ENCODE results near the gene CAMLG.

- TF ChIP-seq IRF1 (CRISPR knock-in tag; IDR thresholded peaks at IDR 0.05; ENCODE audit: borderline replicate concordance), result no peak
- no peak for TF ChIP-seq FOXA1 (IDR thresholded peaks at IDR 0.05; ENCODE audit: borderline replicate concordance)
- no peak for TF ChIP-seq USF1 (CRISPR knock-in tag; IDR thresholded peaks at IDR 0.05)
- TF ChIP-seq CTCF (IDR thresholded peaks at IDR 0.05 in 2 of 3, conservative IDR thresholded peaks at IDR 0.05 in 1 of 3; ENCODE audit: insufficient read depth in 2 of 3, low read depth in 1 of 3, low read length in 3 of 3), result no peak
- TF ChIP-seq CEBPB (tag; IDR thresholded peaks at IDR 0.05), result 0 out of 2 replicates have a peak, but pooled peaks have one; percentile 42
- TF ChIP-seq REST (IDR thresholded peaks at IDR 0.05; ENCODE audit: borderline replicate concordance), result no peak
- no peak for TF ChIP-seq REST (CRISPR knock-in tag; IDR thresholded peaks at IDR 0.05; ENCODE audit: low read depth)
- no peak for TF ChIP-seq NFXL1 (CRISPR knock-in tag; IDR thresholded peaks at IDR 0.05)
- no peak for TF ChIP-seq PHF8 (IDR thresholded peaks at IDR 0.05; ENCODE audit: borderline replicate concordance, low read length)
- TF ChIP-seq ZNF274 (IDR thresholded peaks at IDR 0.05; ENCODE audit: borderline replicate concordance, low read depth, low read length), result no peak
- TF ChIP-seq FOXA3 (CRISPR knock-in tag; conservative IDR thresholded peaks at IDR 0.05 in 1 of 2, IDR thresholded peaks at IDR 0.05 in 1 of 2), result no peak
Measured at GRCh38 chr5:134769206-134769605, 30.9 kb downstream of the CAMLG start.

Data from K562 (cell line).